GM10266 (cell line): ENCODE data around the gene TCEANC2.
"Not testable (repeated sequence)": the region's sequence is repeated elsewhere in the genome, so short reads cannot be mapped to it uniquely, and the experiment has no call there.

ENCODE experiments used
- DNase-seq: peaks from one replicate; pipeline ENCODE4 v3.0.0; 2012; ENCODE audit errors: extremely low spot score
- TF ChIP-seq, protein P1 (sequence below): IDR thresholded peaks from 2 replicates; pipeline ENCODE4 v1.5.1; 2012; ENCODE audit warnings: mild to moderate bottlenecking, low read depth; ENCODE audit not compliant: control insufficient read depth, insufficient read depth; ENCODE audit errors: missing control alignments

TCEANC2 gene

DNA sequence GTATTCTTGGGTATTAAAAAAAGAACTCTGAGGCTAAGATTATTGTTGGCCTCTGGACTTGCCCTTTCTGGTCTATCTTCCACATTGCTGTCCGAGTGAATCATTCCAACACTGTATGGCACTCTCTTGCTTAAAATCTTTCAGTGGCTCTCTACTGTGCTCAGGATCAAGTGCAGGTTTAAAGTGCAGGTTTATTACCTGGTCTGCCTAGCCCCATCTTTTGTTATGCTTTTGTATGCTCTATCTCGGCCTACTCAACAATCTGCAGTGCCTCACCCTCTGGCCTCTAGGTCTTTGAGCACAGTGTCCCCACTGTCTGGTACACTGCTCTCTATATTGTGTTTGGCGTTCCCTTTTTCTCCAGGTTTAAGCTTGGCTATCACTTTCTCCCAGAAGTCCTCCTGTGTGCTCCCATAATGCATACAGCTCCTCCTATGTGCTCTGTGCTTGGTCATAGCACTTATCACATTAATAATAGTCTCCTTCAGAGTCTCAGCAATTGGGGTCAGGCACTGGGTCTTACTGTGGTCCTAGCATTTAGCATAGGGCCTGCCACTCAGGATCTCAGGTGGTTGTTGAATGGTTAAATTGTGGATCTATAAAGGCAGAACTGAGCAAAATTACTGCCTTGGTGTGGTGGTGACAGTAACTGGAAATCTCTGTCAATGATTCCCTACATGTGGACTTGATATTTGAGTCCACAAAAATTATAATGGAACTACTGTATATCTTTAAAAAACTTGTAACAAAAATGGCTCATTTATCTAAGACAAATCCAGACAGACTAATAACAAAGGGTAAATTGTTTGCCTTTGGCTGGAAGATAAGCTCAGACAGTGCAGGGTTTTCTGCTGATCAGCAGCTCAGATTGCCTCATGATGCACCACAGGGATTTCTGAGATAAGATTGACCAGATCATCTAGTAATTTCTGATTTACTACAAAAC is 24.8 kb upstream of the TCEANC2 start:
- no peak for DNase-seq
- TF ChIP-seq, protein P1, sequence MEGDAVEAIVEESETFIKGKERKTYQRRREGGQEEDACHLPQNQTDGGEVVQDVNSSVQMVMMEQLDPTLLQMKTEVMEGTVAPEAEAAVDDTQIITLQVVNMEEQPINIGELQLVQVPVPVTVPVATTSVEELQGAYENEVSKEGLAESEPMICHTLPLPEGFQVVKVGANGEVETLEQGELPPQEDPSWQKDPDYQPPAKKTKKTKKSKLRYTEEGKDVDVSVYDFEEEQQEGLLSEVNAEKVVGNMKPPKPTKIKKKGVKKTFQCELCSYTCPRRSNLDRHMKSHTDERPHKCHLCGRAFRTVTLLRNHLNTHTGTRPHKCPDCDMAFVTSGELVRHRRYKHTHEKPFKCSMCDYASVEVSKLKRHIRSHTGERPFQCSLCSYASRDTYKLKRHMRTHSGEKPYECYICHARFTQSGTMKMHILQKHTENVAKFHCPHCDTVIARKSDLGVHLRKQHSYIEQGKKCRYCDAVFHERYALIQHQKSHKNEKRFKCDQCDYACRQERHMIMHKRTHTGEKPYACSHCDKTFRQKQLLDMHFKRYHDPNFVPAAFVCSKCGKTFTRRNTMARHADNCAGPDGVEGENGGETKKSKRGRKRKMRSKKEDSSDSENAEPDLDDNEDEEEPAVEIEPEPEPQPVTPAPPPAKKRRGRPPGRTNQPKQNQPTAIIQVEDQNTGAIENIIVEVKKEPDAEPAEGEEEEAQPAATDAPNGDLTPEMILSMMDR: no peak

DNA sequence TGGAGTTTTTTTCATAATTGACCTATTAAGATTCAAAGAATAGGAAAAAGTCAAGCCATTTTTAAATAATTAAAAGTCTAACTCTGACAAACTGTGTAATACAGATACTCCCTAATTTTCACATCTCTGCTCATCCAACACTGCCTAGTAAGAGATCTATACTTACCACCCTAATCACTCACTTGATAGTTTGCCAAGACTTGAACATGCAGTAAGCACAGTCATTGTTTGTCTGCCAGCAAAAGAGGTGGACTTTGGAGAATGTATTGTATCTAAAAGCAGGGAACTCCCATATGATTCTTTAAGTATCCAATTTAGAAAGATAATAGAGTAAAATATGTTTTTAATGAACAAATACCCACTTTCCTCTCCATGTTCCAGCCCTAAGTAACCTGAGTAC is 15.9 kb upstream of the TCEANC2 start:
- TF ChIP-seq, protein P1: no peak
- DNase-seq: no peak

DNA sequence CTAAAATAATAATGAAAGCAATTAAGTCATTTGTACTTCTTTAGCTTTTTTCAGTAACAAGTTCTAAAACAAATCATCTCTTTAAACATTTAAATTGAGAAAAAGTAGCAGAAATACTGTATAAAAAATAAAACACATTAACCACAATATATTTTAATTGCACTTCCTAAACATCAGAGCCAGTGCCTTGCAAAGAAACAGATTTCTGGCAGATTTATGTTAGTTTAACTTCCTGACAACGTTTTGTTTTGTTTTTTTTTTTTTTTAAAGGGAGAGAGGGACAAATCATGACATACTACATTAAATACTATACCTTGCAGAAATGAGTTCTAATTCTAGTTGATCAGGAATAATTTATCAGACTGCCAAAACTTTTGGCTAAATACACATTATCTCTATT is 11.6 kb upstream of the TCEANC2 start:
- no peak for DNase-seq
- TF ChIP-seq, protein P1: no peak

DNA sequence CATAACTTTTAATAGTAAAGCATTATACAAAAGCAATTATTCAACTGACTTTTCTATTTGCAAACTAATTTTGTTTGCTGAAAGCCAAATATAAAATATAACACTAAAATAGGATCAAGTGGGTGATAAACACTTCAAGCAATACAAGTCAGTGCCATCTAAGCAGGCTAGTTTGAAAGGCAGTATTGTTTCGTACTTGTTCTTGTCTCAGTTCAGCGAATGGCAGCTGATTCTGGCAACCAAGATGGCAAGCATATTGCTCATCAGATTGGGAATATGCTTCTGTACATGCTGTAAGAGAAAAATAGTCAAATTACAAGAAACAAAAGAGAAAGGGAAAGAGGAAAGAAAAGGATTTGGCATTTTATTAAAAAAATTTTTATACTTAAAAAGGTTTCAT is 7.9 kb upstream of the TCEANC2 start:
- TF ChIP-seq, protein P1: no peak
- DNase-seq: no peak

DNA sequence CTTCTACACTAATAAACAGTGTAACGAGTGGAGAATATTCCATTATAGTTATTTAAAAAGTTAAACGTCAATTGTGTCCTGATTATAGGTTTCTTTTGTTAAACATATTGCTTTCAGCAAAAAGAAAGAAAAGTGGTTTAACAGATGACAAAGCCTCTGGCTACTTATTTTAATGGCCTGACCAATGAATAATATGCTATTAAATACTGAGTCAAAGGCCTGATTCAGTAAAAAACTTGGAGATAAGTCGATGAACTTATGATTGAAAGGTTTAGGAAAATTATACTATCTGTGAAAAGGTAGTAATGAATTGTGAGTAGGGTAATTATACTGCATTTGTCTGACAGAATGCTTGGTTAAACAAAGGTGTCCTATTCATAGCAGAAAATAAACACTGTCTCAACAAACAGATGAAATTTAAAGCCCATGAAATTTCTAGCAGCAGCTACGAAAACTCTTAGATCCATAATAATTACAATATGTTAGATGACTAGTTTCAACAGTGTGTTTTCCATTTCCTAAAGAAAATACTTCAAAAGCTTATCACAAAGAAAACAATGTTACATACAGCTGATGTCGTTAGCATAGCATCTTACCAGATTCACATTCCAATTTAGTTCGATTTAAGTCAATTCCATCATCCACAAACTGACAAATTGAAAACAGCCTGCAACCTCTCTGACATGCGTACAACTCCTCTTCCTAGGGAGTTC is 6.6 kb upstream of the TCEANC2 start:
- DNase-seq: no peak
- TF ChIP-seq, protein P1: no peak

DNA sequence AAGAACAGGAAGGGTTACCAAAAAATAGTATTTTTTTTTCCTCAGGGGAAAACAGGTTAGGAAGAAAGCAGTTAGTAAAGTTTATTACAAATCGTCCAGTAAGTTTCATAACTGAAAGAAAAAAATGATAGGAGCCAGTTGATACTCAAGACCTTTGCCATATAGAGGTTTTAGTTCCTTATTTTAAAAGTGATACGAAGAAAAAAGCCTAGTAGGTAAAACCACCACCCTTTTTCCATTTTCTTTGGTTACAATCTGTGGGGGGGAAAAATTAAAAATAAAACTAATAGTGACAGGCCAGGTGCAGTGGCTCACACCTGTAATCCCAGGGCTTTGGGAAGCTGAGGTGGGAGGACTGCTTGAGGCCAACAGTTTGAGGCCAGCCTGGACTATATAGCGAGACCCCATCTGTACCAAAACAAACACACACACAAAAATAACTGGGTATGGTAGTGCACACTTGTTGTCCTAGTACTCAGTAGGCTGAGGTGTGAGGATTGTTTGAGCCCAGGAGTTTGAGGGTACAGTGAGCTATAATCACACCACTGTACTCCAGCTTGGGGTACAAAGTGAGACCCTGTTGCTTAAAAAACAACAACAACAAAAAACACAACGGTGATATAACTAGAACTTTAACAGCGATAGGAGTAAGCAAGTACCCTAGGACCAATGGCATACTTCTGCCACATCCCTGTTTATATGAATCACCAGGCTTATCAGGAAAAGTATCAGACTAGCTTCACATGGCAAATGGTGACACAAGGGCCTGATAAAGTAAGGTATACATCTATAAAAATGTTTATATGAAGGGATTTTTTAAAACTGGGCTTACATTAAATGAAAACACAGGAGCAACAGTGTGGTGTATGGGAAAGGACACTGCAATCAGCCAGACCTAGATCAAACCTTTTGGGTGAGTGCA is 5.8 kb upstream of the TCEANC2 start:
- TF ChIP-seq, protein P1: no peak

DNA sequence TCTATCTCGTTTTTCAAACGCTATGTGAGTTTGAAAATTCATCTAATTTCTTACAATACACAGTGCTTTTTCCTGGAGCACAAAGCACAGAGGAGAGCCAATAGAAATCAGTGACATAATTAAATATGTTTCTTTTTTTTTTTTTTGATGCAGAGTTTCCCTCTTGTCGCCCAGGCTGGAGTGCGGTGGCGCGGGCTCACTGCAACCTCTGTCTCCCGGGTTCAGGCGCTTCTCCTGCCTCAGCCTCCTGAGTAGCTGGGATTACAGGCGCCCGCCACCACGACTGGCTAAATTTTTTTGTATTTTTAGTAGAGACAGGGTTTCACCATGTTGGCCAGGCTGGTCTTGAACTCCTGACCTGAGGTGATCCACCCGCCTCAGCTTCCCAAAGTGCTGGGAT is 3.0 kb upstream of the TCEANC2 start:
- not testable (repeated sequence) for DNase-seq

More for the DNA sequence above, 5.8 kb upstream of the TCEANC2 start:
- DNase-seq: no peak
